Uterus (tissue), 2 donors: Measurements from ENCODE around the gene STXBP5.

Experiments
- CTCF ChIP-seq, 4 experiments: fragments of 200-600 bp in 2 of 4; fragments of 450-650 bp in 2 of 4; sonication (generic) in 2 of 4; IDR thresholded peaks; one replicate each; pipeline ENCODE4 v1.5.1; 2016 to 2019; ENCODE audit warnings: antibody characterized with exemption in 4 of 4, mild to moderate bottlenecking in 2 of 4, moderate library complexity in 1 of 4
- POLR2A ChIP-seq, 2 donors: fragments of 450-650 bp; IDR thresholded peaks; one replicate each; pipeline ENCODE4 v1.6.1; 2016; ENCODE audit warnings: antibody characterized with exemption in 2 of 2, mild to moderate bottlenecking in 1 of 2, moderate library complexity in 1 of 2

- TF ChIP-seq POLR2A (IDR thresholded peaks at IDR 0.05): no peak
- no peak for TF ChIP-seq CTCF (IDR thresholded peaks at IDR 0.05)
Observed at GRCh38 chr6:147204843-147205311, 660 bp downstream of the STXBP5 start.
